HG03135 (cell line): ENCODE measurements around the gene TRIM24.
A peak's percentile ranks its signal among the peaks of the same experiment; 100 is the strongest.
"Not testable (repeated sequence)": the region's sequence is repeated elsewhere in the genome, so short reads cannot be mapped to it uniquely, and the experiment has no call there.

Experiments used
- ATAC-seq: cut with Tn5 transposase; IDR thresholded peaks from one replicate; pipeline ENCODE4 v1.9.1; 2021; ENCODE audit warnings: mild to moderate bottlenecking, moderate library complexity; ENCODE audit not compliant: unreplicated experiment

Gene TRIM24

DNA sequence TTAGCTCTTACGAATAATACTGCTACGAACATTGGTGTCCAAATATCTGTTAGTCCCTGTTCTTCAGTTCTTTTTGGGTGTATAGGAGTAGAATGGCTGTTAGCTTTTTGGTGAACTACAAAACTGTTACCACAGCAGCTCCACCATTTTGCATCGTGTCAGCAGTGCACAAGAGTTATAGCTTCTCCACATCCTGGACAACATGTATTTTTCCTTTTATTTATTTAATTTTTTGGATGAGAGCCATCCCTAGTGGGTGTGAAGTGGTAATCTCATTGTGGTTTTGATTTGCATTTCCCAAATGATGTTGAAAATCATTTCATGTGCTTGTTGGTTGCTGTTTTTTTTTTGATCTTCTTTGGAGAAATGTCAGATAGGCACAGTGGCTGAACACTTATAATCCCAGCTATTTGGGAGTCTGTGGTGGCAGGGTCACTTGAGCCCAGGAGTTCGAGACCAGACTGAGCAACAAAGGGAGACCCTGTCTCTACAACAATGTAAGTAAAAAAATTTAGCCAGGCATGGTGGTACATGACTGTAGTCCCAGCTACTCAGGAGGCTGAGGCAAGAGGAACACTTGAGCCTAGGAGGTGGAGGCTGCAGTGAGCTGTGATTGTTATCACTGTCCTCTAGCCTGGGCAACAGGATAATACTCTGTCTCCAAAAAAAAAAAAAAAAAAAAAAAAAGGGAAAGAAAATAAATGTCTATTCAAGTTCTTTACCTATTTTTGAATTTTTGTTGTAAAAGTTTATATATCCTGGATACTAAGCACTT, 31.7 kb downstream of the TRIM24 start:
- no peak for ATAC-seq

DNA sequence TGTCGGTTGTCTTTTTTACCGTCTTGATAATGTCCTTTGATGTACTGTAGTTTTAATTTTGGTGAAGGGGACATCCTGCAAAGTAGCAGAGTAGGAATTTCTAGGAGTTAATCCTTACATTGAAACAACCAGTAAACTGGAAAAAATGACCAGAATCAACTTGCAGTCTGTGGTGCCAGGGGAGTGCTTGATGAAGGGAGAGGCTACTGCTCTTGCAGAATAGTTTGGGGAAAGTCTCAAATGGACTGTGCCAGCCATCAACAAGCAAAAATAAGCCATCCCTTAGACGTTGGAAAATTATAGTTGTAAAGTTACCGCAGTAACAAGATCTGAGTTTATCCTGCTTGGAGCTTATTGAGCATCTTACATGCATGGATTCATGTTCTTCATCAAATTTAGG, 32.4 kb downstream of the TRIM24 start:
- no peak for ATAC-seq

GRCh38 chr7:138493535-138493934, 33.5 kb downstream of the TRIM24 start:
- ATAC-seq, result no peak

- no peak for ATAC-seq
Measured at GRCh38 chr7:138495485-138495884, 35.4 kb downstream of the TRIM24 start.

DNA sequence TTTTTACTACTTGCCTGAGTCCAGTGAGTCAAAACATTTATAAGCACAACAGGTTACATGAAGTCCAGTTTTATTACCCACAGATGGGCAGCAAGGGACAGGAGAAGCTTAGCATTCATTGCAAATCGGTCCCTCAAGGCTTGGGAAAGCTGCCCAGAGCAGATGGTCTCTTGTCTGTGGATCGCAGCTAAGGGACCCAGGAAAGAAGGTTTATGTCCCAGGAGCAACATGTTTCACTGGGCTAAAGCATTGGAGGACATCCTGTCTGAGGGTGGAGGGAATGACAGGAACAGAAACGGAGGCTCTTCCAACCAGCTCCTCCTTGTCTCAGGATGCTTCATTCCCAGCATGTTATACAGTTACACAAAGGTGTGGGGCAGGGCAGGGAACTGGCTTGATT, 39.3 kb downstream of the TRIM24 start:
- ATAC-seq, result no peak

GRCh38 chr7:138500303-138500702, 40.2 kb downstream of the TRIM24 start:
- ATAC-seq, result not testable (repeated sequence)

GRCh38 chr7:138500892-138501291, 40.8 kb downstream of the TRIM24 start:
- ATAC-seq, result no peak

- no peak for ATAC-seq
Measured at GRCh38 chr7:138502023-138502767, 42.1 kb downstream of the TRIM24 start.

GRCh38 chr7:138505361-138505873, 45.4 kb downstream of the TRIM24 start:
- ATAC-seq, result no peak

DNA sequence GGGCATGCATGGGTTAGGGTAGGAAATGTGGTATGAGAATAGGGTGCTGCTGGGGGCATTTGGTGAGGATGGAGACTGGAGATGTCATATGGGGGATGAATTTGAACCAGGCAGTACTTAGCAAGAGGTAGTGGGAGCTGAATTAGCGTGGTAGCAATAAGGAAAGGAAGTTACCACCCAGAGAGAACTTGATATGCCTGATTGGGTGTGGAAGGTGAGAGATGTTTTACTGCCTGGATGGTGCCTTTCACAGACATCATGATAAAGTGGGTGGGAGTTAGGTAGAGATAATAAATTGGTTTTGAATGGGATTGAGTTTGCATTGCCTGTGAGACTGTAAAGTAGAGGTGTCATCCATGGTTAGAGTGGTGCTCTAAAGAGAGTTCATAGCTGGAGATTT, 46.7 kb downstream of the TRIM24 start:
- ATAC-seq, result no peak

DNA sequence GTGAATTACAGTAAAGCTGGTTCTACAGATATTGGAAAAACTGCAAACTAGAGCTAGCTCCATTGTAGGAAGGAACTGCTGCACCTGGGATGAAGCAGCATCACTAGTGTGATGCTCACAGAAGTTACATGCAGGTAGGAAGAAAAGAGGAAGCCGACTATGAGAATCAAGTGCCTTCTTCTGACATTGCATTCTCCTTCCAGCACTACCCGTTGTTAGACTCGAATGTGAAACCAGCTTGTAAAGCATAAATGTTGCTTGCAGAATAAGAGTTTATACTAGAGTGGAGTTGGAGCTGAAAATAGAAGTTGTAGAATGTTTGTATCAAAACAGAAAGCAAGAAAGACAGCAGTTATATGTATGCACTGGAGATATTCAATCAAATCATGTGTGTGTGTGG, 49.9 kb downstream of the TRIM24 start:
- ATAC-seq, result peak; percentile 68

DNA sequence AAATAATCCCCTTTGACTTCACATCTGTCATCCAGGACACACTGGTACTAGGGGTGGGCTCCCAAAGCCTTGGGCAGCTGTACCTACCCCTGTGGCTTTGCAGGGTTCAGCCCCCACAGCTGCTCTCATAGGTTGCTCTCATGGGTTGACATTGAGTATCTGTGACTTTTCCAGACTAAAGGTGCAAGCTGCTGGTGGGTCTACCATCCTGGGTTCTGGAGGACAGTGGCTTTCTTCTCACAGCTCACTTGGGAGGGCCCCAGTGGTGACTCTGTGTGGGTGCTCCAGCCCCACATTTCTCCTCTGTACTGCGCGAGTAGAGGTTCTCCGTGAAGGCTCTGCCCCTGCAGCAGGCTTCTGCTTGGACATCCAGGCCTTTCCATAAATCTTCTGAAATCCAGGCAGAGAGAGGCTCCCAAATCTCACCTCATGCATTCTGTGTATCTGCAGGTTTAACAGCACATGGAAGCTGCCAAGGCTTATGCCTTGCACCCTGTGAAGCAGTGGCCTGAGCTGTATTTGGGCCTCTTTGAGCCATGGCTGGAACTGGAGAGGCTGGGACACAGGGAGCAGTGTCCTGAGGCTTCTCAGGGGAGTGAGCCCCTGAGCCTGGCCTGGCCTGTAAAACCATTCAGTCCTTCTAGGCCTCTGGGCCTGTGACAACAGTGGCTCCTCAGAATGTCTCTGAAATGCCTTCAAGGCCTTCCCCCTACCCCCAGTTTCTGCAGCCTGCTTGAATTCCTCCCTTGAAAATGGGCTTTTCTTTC, 52.2 kb downstream of the TRIM24 start:
- ATAC-seq, result no peak

GRCh38 chr7:138512885-138513284, 52.8 kb downstream of the TRIM24 start:
- no peak for ATAC-seq

- ATAC-seq, result no peak
Measured at GRCh38 chr7:138513344-138513871, 53.3 kb downstream of the TRIM24 start.

DNA sequence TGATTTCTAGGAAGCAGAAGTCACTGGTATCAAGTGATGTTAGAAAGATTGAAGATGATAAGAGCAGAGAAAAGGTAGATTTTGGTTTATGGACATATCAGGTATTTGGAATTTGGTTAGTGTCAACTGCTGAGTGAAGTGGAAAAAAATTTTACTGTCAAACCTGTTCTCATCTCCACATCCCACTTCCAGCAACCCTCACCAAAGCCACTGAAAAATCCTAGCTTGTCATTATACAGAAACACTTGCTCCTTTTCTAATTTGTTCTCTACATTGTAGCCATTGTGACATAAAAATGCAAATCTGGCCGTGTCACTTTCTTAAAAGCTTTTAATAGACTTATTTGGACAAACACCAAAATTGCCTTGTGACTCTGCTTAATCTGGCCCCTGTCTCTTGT, 54.0 kb downstream of the TRIM24 start:
- no peak for ATAC-seq

DNA sequence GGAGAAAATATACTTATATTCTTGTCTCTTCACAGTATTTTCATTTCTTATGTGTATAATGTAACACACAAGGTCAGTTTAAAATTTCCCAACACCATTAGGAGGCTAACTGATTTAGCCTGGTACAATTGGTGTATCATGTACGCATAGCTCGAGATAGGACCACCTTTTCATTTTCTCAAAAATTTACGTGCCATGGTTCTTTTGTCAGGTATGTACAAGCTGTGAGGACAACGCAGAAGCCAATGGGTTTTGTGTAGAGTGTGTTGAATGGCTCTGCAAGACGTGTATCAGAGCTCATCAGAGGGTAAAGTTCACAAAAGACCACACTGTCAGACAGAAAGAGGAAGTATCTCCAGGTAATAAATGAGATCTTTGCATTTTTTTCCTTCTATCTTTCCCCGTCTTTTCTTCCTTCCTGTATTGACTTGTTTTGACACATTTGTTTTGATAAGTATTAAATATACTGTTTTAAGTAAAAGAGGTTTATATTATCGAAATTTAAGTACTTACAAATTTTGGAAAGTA, 55.0 kb downstream of the TRIM24 start:
- no peak for ATAC-seq

DNA sequence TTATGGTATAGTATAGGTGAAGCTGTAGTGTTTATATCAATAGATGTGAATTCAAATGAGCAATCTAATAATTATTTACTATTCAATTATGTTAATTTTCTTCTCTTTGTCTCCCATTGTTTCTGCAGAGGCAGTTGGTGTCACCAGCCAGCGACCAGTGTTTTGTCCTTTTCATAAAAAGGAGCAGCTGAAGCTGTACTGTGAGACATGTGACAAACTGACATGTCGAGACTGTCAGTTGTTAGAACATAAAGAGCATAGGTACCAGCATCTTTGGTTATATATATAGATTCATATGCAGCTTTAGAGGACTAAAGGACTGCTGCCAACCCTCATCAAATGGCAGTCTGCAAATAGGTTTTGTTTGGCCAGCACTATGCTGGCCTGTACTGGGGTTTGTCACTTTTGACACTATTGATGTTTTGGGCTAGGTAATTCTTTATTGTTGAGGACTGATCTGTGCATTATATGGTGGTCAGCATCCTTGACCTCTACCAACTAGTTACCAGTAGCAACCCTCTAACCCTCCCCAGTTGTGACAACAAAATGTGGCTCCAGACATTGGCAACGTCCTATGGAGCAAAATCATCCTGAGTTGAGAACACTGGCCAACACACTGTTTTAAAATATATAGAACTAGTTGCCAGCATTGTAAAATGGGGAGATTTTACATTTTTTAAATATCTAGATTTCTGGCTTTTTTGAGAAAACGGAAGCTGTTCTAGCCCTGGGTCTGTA, 59.2 kb downstream of the TRIM24 start:
- no peak for ATAC-seq

DNA sequence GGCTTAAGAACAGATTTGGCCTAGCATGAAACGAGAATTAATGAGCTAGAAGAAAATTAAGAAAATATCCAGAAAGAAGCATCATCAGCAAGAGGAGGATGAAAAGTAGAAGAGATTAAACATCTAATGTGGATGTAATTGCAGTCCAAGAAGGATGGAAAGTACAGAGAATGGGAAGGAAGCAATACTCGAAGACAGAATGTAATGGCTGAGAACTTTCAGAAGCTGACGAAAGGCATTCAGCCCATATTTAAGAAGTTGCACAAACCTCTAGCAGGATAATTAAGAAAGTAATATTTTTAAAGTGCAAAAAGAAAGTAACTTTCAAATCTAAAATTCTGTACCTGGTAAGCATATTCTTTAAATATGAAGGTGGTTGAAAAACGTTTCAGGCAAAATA, 60.7 kb downstream of the TRIM24 start:
- ATAC-seq, result no peak

DNA sequence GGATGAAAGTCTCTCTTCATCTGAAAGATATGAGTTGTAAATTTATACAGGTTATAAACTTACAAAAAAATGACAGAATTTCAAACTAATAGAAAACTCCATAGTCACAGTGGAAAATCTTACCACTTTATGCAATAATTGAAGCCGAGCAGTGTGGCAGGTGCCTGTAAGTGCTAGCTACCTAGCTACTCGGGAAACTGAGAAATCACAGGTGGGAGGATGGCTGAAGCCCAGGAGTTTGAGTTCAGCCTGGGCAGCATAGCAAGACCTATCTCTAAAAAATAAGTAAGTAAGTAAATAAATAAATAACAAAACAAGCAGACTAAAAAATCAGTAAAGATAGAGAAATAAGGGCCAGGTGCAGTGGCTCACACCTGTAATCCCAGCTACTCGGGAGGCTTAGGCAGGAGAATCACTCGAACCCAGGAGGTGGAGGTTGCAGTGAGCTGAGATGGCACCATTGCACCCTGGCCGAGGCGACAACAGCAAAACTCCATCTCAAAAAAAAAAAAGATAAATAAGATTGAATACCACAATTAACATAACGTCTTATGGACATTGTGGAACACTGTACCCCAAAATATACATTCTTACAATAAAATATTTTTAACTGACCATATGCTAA, 61.9 kb downstream of the TRIM24 start:
- no peak for ATAC-seq

GRCh38 chr7:138524259-138524658, 64.2 kb downstream of the TRIM24 start:
- no peak for ATAC-seq
